Activated CD8-positive, alpha-beta memory T cell treated with anti-CD3 and anti-CD28 coated beads for 36 hours (primary cell): ENCODE results near the gene RPL11. TPM values are rescaled to one million over a fixed set of nuclear protein-coding genes. Genes with fewer than 3 reads are reported as not detected.

ENCODE experiments used
- total RNA-seq, 2 experiments: library from RNA; stranded (reverse); gene quantifications; one replicate each; pipeline ENCODE4 v1.2.3, GENCODE V29; 2021

The RPL11 gene
- total RNA-seq, 2 experiments from 2014 or later, result 1,199 to 1,229 TPM

Other genes starting within 250 kb of the RPL11 start
- 1 to 10 TPM in 1 of 2 experiments, under 1 TPM in 1; 0.63 to 1.1 TPM for gene ASAP3, start 207.6 kb upstream of the RPL11 start, total RNA-seq
- gene E2F2, start 160.6 kb upstream of the RPL11 start, total RNA-seq, result 10 to 100 TPM; 24.4 to 26.0 TPM
- gene ID3, start 132.3 kb upstream of the RPL11 start, total RNA-seq, result 10 to 100 TPM; 31.9 to 34.1 TPM
- 10 to 100 TPM; 63.1 to 66.0 TPM for gene ELOA, start 51.7 kb downstream of the RPL11 start, total RNA-seq
- gene PITHD1, start 86.6 kb downstream of the RPL11 start, total RNA-seq, result 10 to 100 TPM; 99.3 to 99.9 TPM
- 10 to 100 TPM; 92.5 to 93.9 TPM for gene LYPLA2, start 99.3 kb downstream of the RPL11 start, total RNA-seq
- gene GALE, start 108.9 kb downstream of the RPL11 start, total RNA-seq, result 10 to 100 TPM; 66.8 to 71.3 TPM
- gene HMGCL, start 133.6 kb downstream of the RPL11 start, total RNA-seq, result 10 to 100 TPM; 23.4 to 24.1 TPM
- 1 to 10 TPM; 5.0 to 6.0 TPM for gene FUCA1, start 176.5 kb downstream of the RPL11 start, total RNA-seq
- under 1 TPM; 0.04 TPM for gene CNR2, start 221.6 kb downstream of the RPL11 start, total RNA-seq